IMR-90 (cell line): Measurements from ENCODE around the gene ZKSCAN4. TPM values are rescaled to one million over a fixed set of nuclear protein-coding genes. Genes with fewer than 3 reads are reported as not detected.

Experiments
- ATAC-seq: fragments of 200-7000 bp; cut with Tn5 transposase; 2 replicates; pipeline ENCODE4 v1.9.1; 2020; ENCODE audit warnings: low read depth, mild to moderate bottlenecking, moderate library complexity
- BruUV-seq: library from RNA; stranded (reverse); fragments of 400-500 nt; replicated peaks from 2 replicates; lab custom pipeline; 2021; lab: Mats Ljungman, UMichigan
- CTCF ChIA-PET: fragments of 300-600 bp; formaldehyde crosslinking; extraction: SDS; loops from one replicate; lab custom pipeline; 2021; ENCODE audit warnings: antibody characterized with exemption; lab: Yijun Ruan, JAX
- POLR2A ChIA-PET: fragments of 300-600 bp; sonication (Branson Sonifier 250); formaldehyde crosslinking; loops from one replicate; lab custom pipeline; 2022; ENCODE audit warnings: antibody characterized with exemption; ENCODE audit not compliant: unreplicated experiment; lab: Charles Lee
- DNase-seq: peaks from one replicate; pipeline ENCODE4 v3.0.0; 2013
- H2AFZ ChIP-seq: replicated peaks from 2 replicates; pipeline ENCODE3; 2013; ENCODE audit warnings: low read length, mild to moderate bottlenecking; ENCODE audit not compliant: poor library complexity
- H2AK5ac ChIP-seq: 2 replicates; pipeline ENCODE4 v1.6.1; 2013; ENCODE audit warnings: low read depth, low read length, inconsistent platforms
- H2AK9ac ChIP-seq: replicated peaks from 2 replicates; pipeline ENCODE3; 2013; ENCODE audit warnings: mild to moderate bottlenecking, low read depth, low read length, moderate library complexity; ENCODE audit not compliant: poor library complexity
- H2BK120ac ChIP-seq: 2 replicates; pipeline ENCODE4 v1.6.1; 2013; ENCODE audit warnings: low read depth, low read length, inconsistent platforms
- H2BK15ac ChIP-seq: 3 replicates; pipeline ENCODE4 v1.6.1; 2013; ENCODE audit warnings: low read depth, low read length, inconsistent platforms
- H2BK20ac ChIP-seq: 2 replicates; pipeline ENCODE4 v1.6.1; 2013; ENCODE audit warnings: low read depth, mild to moderate bottlenecking, inconsistent platforms, low read length, moderate library complexity
- H2BK5ac ChIP-seq: 2 replicates; pipeline ENCODE4 v1.6.1; 2013; ENCODE audit warnings: mild to moderate bottlenecking, low read depth, low read length, inconsistent platforms; ENCODE audit not compliant: poor library complexity, severe bottlenecking
- H3K14ac ChIP-seq: replicated peaks from 2 replicates; pipeline ENCODE4 v1.6.1; 2013; ENCODE audit warnings: low read depth, low read length, inconsistent platforms
- H3K18ac ChIP-seq: 2 replicates; pipeline ENCODE4 v1.6.1; 2013; ENCODE audit warnings: low read depth, low read length, control low read depth
- H3K23ac ChIP-seq: 2 replicates; pipeline ENCODE4 v1.6.1; 2013; ENCODE audit warnings: low read depth, low read length, inconsistent platforms
- H3K27ac ChIP-seq: 2 replicates; pipeline ENCODE4 v1.5.1; 2013; ENCODE audit warnings: mild to moderate bottlenecking, control low read depth, low read length; ENCODE audit not compliant: insufficient read depth
- H3K27me3 ChIP-seq: 2 replicates; pipeline ENCODE4 v1.6.1; 2013; ENCODE audit warnings: low read length; ENCODE audit not compliant: control insufficient read depth, insufficient read depth
- H3K36me3 ChIP-seq: 2 replicates; pipeline ENCODE4 v1.6.1; 2013; ENCODE audit warnings: low read length, mixed read lengths; ENCODE audit not compliant: control insufficient read depth, insufficient read depth
- H3K4ac ChIP-seq: 2 replicates; pipeline ENCODE4 v1.6.1; 2013; ENCODE audit warnings: low read depth, low read length, inconsistent platforms
- H3K4me1 ChIP-seq: 2 replicates; pipeline ENCODE4 v1.6.1; 2013; ENCODE audit warnings: low read length, mixed read lengths; ENCODE audit not compliant: control insufficient read depth, insufficient read depth
- H3K4me2 ChIP-seq: 2 replicates; pipeline ENCODE4 v1.6.1; 2013; ENCODE audit warnings: low read depth, mild to moderate bottlenecking, control low read depth, low read length, moderate library complexity
- H3K4me3 ChIP-seq: 2 replicates; pipeline ENCODE4 v1.5.1; 2013; ENCODE audit warnings: low read depth, mild to moderate bottlenecking, control low read depth, low read length, moderate library complexity; ENCODE audit not compliant: insufficient read depth
- H3K56ac ChIP-seq: 2 replicates; pipeline ENCODE4 v1.6.1; 2013; ENCODE audit warnings: low read length, inconsistent platforms; ENCODE audit not compliant: insufficient read depth; ENCODE audit errors: extremely low read depth
- H3K79me1 ChIP-seq, 2 experiments: 2 replicates each; pipeline ENCODE4 v1.6.1; 2013; ENCODE audit warnings: low read length in 2 of 2, inconsistent platforms in 1 of 2, low read depth in 1 of 2
- H3K9ac ChIP-seq: 2 replicates; pipeline ENCODE4 v1.6.1; 2013; ENCODE audit warnings: low read depth, low read length, control low read depth
- H3K9me1 ChIP-seq: 2 replicates; pipeline ENCODE4 v1.6.1; 2013; ENCODE audit warnings: low read length, inconsistent platforms; ENCODE audit not compliant: insufficient read depth
- H3K9me3 ChIP-seq: 2 replicates; pipeline ENCODE4 v1.6.1; 2013; ENCODE audit warnings: low read length; ENCODE audit not compliant: control insufficient read depth, insufficient read depth
- H4K20me1 ChIP-seq: 2 replicates; pipeline ENCODE4 v1.6.1; 2013; ENCODE audit warnings: low read length, inconsistent platforms; ENCODE audit not compliant: insufficient read depth
- H4K5ac ChIP-seq: 2 replicates; pipeline ENCODE4 v1.6.1; 2013; ENCODE audit warnings: mild to moderate bottlenecking, low read depth, low read length, control low read depth
- H4K8ac ChIP-seq, 2 experiments: 2 replicates each; pipeline ENCODE4 v1.6.1; 2013; ENCODE audit warnings: low read depth in 2 of 2, low read length in 2 of 2, control low read depth in 1 of 2, inconsistent platforms in 1 of 2
- H4K91ac ChIP-seq: 2 replicates; pipeline ENCODE4 v1.6.1; 2013; ENCODE audit warnings: low read depth, low read length, inconsistent platforms; ENCODE audit not compliant: insufficient read depth
- CEBPB ChIP-seq: IDR thresholded peaks from 2 replicates; pipeline ENCODE4 v1.6.1; 2012; ENCODE audit warnings: low read depth, low read length, improper control_type of control experiment
- FOS ChIP-seq: fragments of 150-350 bp; IDR thresholded peaks from 2 replicates; pipeline ENCODE4 v1.6.1; 2016; ENCODE audit warnings: low read depth, low read length
- MAFK ChIP-seq: IDR thresholded peaks from 2 replicates; pipeline ENCODE4 v1.6.1; 2012; ENCODE audit warnings: low read depth, low read length, improper control_type of control experiment
- POLR2A ChIP-seq: IDR thresholded peaks from 2 replicates; pipeline ENCODE4 v1.6.1; 2012; ENCODE audit warnings: mild to moderate bottlenecking, low read depth, low read length
- RCOR1 ChIP-seq: IDR thresholded peaks from 2 replicates; pipeline ENCODE4 v1.6.1; 2012; ENCODE audit warnings: mild to moderate bottlenecking, low read length, improper control_type of control experiment; ENCODE audit not compliant: insufficient replicate concordance
- SMC3 ChIP-seq: fragments of 150-350 bp; IDR thresholded peaks from 2 replicates; pipeline ENCODE4 v1.6.1; 2016; ENCODE audit warnings: low read depth, mild to moderate bottlenecking, antibody characterized with exemption, low read length, moderate library complexity
- WGBS, 2 experiments: methylation state at CpG; one replicate each; pipeline versions ENCODE4 v1.1.5 to v1.1.7; 2013; ENCODE audit warnings: missing lambda C conversion rate in 2 of 2; ENCODE audit not compliant: insufficient read length in 1 of 2; ENCODE audit errors: extremely low coverage in 2 of 2; 5-methylcytosine and 5-hydroxymethylcytosine counted together
- dilution Hi-C: fragments of 300-500 bp; cut with HindIII; formaldehyde crosslinking; loops from one replicate; pipeline ENCODE4 v1.14.3; 2018; ENCODE audit warnings: low sequenced_read_pairs; ENCODE audit not compliant: unreplicated experiment
- in situ Hi-C: fragments of 300-500 bp; cut with MboI; formaldehyde crosslinking; loops from 3 replicates; pipeline ENCODE4 v1.14.3; 2019; ENCODE audit warnings: low sequenced_read_pairs, inconsistent platforms, mixed read lengths
- intact Hi-C: fragments of 100-400 bp; cut with micrococcal nuclease; formaldehyde crosslinking; loops from 2 replicates; pipeline ENCODE4 v1.10.0; 2022
- polyA plus RNA-seq, 3 experiments: library from polyadenylated mRNA; depleted of rRNA; stranded (reverse); fragments of >200 nt; gene quantifications; 2 replicates each; pipeline ENCODE4 v1.2.3, GENCODE V29; 2012; ENCODE audit warnings: low replicate concordance in 1 of 3
- total RNA-seq: library from RNA; depleted of rRNA; stranded (reverse); fragments of >200 nt; gene quantifications from 2 replicates; pipeline ENCODE4 v1.2.3, GENCODE V29; 2012
- TF ChIP-seq, protein P1 (sequence below): fragments of 150-350 bp; IDR thresholded peaks from 2 replicates; pipeline ENCODE4 v1.6.1; 2017; ENCODE audit warnings: mild to moderate bottlenecking, antibody characterized with exemption, low read length, low read depth
- TF ChIP-seq, protein P2 (sequence below): fragments of 150-350 bp; IDR thresholded peaks from 2 replicates; pipeline ENCODE4 v1.6.1; 2016; ENCODE audit warnings: low read depth, mild to moderate bottlenecking, low read length, moderate library complexity, borderline replicate concordance

The ZKSCAN4 gene
- total and polyA plus RNA-seq, 2 of the 4 experiments (the other 2 are of a cell fraction), result 2.4 to 5.7 TPM

- Histone ChIP-seq H3K9ac (no peak overlapping the region), H3K36me3 (no peaks in the 10 kb centered on the region), H4K20me1 (no peaks in the 10 kb centered on the region), H4K8ac (no peak overlapping the region), H3K18ac (no peak overlapping the region), H3K9me3 (peaks cover 3% of the 10 kb centered on the region), H3K27ac (no peak overlapping the region), H2AFZ (no peak overlapping the region), H2BK120ac (no peak overlapping the region), H4K91ac (no peak overlapping the region), H3K4me1 (no peaks in the 10 kb centered on the region), H3K4me2 (no peak overlapping the region), H3K23ac (no peak overlapping the region), H3K14ac (no peak overlapping the region), H3K27me3 (peaks cover 34% of the 10 kb centered on the region), H3K4me3 (no peak overlapping the region), H3K56ac (no peak overlapping the region), H3K79me1 (no peaks in the 10 kb centered on the region), H2AK5ac (no peak overlapping the region), H4K5ac (no peak overlapping the region), H3K4ac (no peak overlapping the region), H2BK20ac (no peak overlapping the region), H3K9me1 (no peaks in the 10 kb centered on the region), H2AK9ac (no peak overlapping the region), H2BK5ac (no peak overlapping the region), H2BK15ac (no peak overlapping the region)
- BruUV-seq, result no TSS peak
- no CpG with 5 or more reads among the region's 3 CpGs for WGBS, 2 experiments
- TF ChIP-seq FOS (no peak), RCOR1 (no peak), SMC3 (no peak), POLR2A (no peak), MAFK (no peak), CEBPB (no peak)
- TF ChIP-seq, protein P1, sequence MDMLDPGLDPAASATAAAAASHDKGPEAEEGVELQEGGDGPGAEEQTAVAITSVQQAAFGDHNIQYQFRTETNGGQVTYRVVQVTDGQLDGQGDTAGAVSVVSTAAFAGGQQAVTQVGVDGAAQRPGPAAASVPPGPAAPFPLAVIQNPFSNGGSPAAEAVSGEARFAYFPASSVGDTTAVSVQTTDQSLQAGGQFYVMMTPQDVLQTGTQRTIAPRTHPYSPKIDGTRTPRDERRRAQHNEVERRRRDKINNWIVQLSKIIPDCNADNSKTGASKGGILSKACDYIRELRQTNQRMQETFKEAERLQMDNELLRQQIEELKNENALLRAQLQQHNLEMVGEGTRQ, result no peak
- TF ChIP-seq, protein P2, sequence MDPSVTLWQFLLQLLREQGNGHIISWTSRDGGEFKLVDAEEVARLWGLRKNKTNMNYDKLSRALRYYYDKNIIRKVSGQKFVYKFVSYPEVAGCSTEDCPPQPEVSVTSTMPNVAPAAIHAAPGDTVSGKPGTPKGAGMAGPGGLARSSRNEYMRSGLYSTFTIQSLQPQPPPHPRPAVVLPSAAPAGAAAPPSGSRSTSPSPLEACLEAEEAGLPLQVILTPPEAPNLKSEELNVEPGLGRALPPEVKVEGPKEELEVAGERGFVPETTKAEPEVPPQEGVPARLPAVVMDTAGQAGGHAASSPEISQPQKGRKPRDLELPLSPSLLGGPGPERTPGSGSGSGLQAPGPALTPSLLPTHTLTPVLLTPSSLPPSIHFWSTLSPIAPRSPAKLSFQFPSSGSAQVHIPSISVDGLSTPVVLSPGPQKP, result no peak
- CTCF ChIA-PET, result interaction anchor here (1.1 kb wide), 1 partner anchor 21 kb away, joined by 4 read pairs; no protein-coding TSS in a partner anchor
- dilution Hi-C loops, result no loop called here
- POLR2A ChIA-PET, result no interaction called here
- in situ Hi-C loops, result no loop called here
- no peak for ATAC-seq
- intact Hi-C loops, result loop anchor here (5.0 kb wide), 1 partner anchor 44 kb away; no protein-coding TSS in a partner anchor
- no peak for DNase-seq
Measured at GRCh38 chr6:28206527-28206926, 45.5 kb downstream of the ZKSCAN4 start.
